Myocyte (in vitro differentiated cells): Measurements from ENCODE around the gene GPR37. TPM values are rescaled to one million over a fixed set of nuclear protein-coding genes. Genes with fewer than 3 reads are reported as not detected.

ENCODE experiments used
- DNase-seq: peaks from one replicate; pipeline ENCODE4 v3.0.0-alpha.2; 2012; ENCODE audit warnings: low read depth
- total RNA-seq: library from RNA; depleted of rRNA; stranded (reverse); fragments of >200 nt; gene quantifications from 2 replicates; pipeline ENCODE4 v1.2.3, GENCODE V29; 2014

GPR37 gene
- total RNA-seq, 1 donor from 2014 or later = 0.62 TPM

- DNase-seq = no peak
Measured at GRCh38 chr7:124780056-124780455, 14.5 kb upstream of the GPR37 start.

- no peak for DNase-seq
Measured at GRCh38 chr7:124779620-124780019, 14.0 kb upstream of the GPR37 start.

DNA sequence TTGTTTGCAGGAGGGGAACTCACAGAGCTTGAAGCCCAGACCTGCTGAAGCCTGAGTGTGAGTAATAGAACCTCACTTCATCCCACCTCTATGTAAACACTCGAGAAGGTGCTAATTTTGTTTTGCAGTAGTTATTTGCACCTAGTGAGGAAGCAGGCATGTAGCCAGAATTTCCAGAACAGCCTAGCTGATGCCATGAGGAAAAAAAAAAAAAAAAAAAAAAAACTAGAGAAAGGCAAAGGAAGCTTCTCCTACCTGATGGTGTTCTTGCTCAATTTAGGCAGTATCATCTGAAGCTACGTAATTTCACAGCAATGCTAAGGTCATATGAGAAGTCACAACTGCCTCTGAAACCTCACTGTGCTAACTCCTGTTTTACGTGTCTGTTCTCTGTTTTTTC lies 13.6 kb upstream of the GPR37 start:
- DNase-seq = no peak

DNA sequence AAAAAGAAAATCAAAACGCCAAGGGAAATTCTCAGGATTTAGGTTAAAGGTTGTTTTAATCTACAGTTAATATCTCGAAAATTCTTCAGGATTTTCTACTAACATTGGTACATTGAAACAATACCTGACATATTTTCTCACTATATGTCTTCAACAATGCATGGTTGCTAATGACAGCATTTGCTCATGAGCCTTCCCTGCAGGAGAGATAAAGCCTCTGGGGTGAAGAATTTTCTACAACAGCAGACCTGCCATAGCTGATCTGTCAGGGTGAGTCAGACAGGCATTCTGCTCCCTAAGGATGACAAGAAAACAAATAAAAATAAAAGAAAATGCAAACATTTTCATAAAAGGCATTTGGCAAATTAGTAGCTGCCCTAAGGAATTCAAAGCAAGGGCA lies 11.7 kb upstream of the GPR37 start:
- no peak for DNase-seq

DNA sequence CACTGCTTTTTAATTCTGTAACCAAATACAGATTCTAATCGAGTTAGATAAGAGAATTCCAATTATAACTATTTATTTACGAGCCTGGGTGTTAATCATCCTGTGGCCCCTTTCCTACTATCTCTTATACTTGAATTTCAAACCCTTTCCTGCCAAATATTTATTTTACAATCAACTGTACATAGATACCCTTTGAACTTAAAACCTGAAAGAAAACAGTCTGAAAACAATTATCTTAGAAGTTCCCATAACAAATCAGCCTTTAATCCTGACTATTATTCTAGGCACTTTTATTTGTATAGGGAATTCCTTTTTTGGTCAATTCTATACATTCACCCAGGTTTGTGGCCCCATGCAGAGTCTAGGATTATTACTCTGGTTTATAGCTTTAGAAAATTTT lies 10.6 kb upstream of the GPR37 start:
- DNase-seq = no peak

DNA sequence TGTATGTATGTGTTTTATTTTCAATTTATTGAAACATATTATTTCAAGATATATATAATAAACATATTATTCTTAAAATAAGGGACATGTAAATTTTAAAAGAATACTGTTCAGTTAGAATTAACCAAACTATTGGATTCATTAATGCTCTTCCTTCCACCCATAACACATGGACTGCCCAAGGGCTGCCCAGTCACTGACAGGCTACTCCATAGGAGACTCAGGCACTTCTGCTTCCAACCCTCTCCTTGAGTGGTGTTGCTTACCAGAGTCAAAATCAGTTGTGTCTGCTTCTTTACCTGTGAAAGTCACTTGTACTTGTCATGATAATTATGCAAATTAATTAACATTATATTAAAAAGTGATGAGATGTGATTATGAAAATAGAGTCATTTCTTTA lies 9.8 kb upstream of the GPR37 start:
- no peak for DNase-seq

GRCh38 chr7:124773938-124774337 lies 8.3 kb upstream of the GPR37 start:
- DNase-seq = no peak

- no peak for DNase-seq
Measured at GRCh38 chr7:124773339-124773738, 7.7 kb upstream of the GPR37 start.

DNA sequence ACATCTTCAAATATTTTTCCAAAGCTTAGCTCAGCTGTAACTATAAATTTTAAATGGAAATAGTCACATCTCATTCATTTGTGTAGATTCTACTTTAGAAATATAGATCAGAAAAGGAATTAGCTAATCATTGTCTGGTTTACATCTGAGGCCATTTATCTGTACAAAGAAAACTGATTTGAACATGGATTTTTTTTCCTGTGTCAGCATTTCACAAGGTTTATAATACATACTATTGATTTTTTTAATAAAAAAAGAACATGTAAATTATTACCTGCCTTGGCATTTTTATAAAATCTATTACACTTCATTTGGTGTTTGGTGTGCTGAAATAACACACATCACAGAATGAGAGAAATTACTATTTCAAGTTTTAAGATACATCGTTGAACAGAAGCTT lies 3.5 kb upstream of the GPR37 start:
- DNase-seq = no peak

GRCh38 chr7:124768525-124768924 lies 2.9 kb upstream of the GPR37 start:
- no peak for DNase-seq

GRCh38 chr7:124764847-124765400 lies 668 bp downstream of the GPR37 start:
- peak; percentile 3 for DNase-seq

DNA sequence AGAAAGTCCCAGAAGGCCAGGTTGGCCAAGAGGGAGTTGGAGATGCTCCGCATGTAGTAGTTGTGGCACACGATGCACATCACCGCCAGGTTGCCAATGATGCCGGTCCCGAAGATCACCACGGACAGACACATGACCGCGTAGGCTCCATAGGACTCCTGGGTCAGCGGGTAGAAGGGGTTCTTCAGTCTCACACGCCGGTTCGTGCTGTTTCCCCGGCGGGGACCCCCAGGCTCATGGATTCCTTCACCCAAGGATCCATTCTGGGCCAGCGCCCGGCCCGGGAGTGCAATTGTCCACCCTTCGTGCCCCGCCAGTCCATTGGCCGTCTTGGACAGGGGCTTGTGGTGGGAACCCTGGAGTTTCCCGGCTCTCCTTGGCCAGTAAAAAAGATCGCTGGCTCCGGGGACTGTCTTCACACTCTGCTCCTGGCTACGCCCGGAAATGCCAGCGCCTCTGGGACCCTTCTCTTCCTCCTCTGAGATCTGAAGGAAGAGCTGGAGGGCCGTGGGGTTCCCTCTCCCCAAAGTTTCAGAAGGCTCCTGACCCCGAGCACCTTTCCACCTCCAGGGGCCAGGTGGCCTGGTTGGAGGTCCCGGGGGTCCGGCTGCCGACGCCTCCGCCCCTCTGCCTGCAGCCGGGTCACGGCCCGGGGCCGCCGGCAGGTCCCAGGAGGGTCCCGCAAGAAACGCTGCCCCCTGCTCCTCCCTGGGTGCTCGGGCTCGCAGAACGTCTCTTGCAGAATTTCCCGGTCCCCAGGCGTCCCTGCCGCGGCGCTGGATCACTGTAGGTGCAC lies 1.3 kb downstream of the GPR37 start:
- DNase-seq = no peak

GRCh38 chr7:124762611-124763143 lies 2.9 kb downstream of the GPR37 start:
- peak; percentile 6 for DNase-seq

- DNase-seq = no peak
Measured at GRCh38 chr7:124761164-124761715, 4.4 kb downstream of the GPR37 start.

DNA sequence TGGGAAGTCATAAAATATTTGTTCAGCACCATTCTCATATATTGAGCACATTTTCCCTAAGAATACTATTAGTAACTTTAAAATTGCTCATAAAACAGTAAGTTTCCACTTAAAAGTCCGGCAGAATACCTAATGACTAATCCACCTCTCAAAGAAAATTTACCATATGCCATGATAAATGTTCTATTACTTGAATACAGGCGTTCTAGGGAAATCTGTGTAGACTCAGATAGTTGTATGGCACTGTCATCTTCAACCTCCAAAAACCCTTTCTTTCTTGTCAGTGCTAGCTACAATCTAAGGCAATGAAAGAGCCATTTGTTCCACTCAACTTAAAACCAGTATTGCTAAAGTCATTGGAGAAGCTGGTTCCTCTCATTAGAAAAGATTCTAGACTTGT lies 7.3 kb downstream of the GPR37 start:
- DNase-seq = no peak

- no peak for DNase-seq
Measured at GRCh38 chr7:124754576-124755268, 10.9 kb downstream of the GPR37 start.

- no peak for DNase-seq
Measured at GRCh38 chr7:124752310-124752709, 13.3 kb downstream of the GPR37 start.

GRCh38 chr7:124751027-124751426 lies 14.6 kb downstream of the GPR37 start:
- DNase-seq = no peak

DNA sequence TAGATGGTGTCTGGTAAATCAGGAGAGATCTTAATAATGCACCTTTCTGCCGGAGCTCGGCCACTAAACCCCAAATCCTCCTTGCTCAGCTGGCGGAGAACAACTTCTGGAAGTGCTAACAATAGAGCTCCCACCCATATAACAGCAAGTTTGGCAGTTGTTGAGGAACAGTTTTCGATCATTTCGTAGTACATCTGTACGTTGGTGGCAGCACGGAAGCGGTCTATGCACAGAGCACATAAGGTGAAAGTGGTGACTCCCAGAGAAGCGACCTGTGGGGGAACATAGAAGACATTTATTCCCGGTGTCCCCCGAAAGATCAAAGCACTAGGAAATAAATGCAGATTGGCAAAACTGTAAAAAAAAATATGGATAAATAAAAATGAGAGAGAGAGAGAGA lies 18.5 kb downstream of the GPR37 start:
- no peak for DNase-seq

GRCh38 chr7:124738639-124739038 lies 27.0 kb downstream of the GPR37 start:
- DNase-seq = no peak

GRCh38 chr7:124737760-124738300 lies 27.8 kb downstream of the GPR37 start:
- DNase-seq = no peak

DNA sequence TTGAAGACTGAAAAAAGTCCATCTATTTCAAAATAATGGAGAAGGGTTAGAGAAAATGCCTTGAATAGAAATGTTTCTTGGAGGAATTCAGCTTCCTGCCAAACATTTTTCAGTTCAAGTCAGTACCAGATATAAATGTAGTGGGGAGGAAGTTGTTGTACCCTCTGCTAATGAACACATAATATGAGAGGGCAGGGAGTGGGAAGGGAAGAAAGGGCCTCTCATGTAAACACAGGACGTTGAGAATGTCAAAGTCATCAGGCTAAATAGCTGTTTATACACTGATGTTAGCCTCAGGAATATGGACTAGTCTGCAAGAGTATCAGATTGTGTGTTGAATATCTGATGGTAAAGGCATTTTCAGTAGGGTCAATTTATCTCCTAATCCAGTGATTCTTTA lies 37.0 kb downstream of the GPR37 start:
- DNase-seq = no peak
